NCI-H2029 treated with DMSO at 0.1 percent for 48 hours (cell line): ENCODE results near the gene BCLAF1.
"Not testable (repeated sequence)": the region's sequence is repeated elsewhere in the genome, so short reads cannot be mapped to it uniquely, and the experiment has no call there.

Source experiments
- DNase-seq: peaks from one replicate; lab custom pipeline; 2025; lab: John Stamatoyannopoulos, UW

Gene BCLAF1

DNA sequence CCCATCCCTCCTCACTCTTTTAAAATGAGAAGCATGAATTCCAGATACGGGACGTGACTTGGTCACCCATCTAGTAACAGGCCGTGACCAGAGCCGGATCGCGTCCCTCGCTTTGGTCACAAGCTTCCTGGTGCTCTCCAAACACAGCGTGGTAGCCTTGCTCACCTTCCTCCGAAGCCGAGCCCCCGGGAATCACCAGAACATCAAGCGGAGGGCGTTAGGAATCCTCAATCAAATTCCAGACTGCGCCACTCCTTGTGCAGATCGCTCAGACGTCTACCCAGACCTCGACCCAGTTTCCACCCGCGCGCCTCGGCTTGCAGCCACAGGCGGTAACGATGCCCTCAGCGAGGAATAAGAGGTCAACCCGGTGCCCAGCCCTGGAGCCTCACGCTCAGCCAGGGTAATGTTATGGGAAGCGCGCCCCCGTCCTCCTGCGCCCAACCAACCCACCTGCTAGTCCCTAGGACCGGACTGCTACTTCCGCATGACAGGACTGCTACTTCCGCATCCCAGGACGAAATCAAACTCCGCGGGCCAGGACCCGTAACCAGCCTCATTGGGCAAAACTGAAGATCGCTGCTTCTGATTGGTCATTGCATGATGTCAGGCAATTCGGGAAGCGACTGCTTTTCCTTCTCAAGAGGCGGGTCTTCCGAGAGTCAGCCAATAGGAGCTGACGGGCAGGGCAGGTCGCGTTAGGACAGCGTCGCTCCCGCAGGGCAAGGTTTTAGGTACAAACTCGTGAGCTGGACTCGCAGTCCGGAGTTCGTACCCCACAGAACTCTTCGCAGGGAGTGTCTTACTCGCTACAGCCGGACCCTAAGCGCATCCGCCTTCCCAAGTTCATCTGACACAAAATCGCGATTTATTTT lies 39.6 kb downstream of the BCLAF1 start, which contains the start of gene MTFR2:
Gene MTFR2 (minus strand): TSS at position 501 of the 875 bp plus-strand sequence. CDS start 1,212 bp downstream, outside the sequence.
- DNase-seq, result peak; percentile 70

DNA sequence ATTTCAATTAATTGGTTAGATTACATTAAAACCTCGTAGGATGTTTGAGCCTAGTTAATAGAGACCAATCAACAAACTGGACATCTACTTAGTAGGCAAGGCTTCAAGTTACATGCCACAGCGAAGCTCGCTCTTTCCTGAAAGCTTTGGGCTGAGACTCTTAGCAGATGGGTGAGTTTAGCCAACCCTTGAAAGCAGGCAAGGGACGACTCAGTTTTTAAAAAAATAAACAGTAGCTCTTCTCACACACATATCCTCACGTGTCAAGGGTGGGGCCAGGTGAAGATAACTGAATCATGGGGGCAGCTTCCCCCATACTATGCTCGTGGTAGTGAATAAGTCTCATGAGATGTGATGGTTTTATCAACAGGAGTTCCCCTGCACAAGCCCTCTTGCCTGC lies 40.3 kb downstream of the BCLAF1 start:
- no peak for DNase-seq

DNA sequence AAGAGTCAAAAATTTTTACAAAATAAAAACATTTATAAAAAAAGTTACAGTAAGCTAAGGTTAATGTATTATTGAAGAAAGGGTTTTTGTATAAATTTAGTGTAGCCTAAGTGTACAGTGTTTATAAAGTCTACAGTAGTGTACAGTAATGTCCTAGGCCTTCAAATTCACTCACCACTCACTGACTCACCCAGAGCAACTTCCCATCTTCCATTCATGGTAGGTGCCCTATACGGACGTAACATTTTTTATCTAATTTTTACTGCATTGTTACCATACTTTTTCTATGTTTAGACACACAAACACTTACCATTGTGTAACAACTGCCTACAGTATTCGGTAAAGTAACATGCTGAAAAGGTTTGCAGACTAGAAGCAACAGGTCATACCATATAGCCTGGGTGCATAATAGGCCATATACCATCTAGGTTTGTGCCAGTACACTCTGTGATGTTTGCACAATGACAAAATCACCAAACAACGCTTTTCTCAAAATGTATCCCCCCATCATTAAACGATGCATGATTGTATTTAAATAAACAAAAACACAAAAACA lies 45.5 kb downstream of the BCLAF1 start:
- no peak for DNase-seq

DNA sequence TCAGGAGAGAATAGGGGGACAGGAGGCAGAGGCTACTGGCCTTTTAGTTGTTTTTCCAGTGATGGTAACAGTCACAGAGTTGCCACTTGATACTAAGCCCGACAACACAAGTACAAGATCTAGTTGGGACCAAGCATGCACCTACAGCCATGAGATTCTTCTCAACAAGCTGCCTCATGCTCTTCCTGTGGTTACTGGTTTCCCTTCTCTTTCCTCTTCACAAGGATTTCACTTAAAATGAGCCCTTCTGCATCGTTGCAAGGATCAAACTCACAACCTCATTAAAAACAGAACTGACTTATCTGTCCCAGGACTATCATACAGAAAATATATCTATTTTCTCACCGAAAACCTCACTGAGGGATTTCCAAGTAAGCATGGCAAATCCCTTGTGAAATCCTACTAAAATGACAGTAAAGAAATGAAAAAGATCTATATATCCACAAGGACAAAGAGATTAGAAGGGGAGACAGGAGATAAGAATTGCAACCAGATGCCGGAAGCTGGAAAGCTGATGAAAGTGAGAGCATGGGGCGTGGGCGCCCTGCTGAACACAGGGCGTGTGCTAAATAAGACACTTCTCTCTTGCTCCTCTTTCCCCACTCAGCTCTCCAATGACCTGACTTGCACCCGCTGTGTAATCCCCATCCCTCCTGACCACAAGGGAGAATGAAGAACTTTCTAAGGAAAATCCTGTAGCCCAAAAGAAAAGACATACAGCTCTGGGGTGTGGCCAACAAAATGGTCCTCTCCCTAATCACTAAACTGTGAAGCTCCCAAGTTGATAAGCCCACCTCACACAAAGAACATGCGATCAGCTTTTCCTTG lies 53.0 kb downstream of the BCLAF1 start:
- no peak for DNase-seq

DNA sequence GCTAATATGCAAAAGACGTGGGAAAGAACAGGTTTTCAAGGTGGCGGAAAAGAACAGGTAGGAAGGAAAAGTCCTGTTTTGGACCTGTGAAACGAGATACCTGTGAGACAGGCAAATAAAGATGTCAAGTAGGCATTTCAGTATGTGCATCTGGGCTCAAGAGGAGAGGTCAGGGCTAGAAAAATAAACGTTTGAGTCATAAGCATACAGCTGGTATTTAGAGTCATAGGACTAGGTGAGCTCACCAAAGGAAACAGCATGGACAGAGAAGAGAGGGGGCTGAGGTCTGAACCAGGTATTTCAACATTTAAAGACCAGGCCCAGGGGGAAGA lies 54.4 kb downstream of the BCLAF1 start:
- peak; percentile 77 for DNase-seq

DNA sequence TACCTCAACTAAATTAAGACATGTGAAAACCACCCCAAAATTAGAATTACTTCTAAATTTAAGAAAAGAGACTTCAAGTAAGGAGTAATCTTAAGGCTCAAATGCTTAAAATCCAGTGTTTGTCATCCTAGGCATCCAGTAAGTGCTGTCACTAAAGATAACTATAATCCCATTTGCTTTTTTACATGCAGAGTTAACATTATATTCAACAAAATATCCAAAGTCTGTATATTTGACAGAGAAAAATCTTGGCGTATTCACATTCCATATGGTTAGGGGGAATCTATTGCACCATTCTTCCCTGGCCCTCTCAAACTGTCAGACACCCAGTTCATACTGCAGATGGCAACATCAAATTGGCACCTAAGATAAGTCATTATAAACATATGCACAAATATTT lies 56.9 kb downstream of the BCLAF1 start:
- DNase-seq, result no peak

DNA sequence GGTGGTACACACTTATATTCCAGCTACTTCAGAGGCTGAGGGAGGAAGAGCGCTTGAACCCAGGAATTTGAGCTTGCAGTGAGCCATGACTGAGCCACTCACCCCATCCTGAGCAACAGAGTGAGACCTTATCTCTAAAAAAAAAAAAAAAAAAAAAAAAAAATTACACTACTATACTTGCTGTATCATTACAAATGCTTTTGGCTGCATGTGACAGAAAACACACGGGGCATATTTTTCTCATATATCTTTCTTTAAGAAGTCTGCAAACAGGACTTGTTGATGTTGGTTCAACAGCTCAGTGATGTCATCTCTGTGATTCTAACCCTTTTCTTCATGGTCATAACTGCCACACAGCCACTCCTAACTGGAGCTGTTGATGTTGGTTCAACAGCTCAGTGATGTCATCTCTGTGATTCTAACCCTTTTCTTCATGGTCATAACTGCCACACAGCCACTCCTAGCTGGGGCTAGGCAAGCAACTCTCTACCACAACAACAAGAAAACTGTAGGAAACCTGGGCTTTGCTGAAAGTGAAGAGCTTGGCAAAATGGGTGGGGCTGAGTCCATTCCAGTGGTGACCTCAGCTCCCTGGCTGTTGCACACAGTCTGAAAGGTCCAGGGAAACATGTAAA lies 59.3 kb downstream of the BCLAF1 start:
- DNase-seq, result no peak

DNA sequence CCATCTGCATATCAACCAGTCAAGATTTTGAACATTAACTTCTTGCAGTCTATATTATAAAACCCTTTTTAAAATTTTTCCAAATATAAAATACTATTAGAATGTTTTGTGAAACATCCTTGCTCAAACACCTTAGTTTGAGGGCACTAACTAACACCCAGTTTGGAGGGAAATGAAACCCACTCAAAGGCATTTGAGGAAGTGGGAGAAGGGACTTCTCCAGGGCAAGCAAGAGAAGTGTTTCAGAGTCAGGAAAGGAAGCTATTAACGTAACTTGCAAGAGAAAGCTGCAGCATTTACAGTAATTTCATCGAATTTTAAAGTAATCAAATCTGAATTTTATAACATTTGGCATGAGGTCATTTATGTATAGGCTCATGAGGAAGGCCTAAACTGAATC lies 60.8 kb downstream of the BCLAF1 start:
- DNase-seq, result no peak

DNA sequence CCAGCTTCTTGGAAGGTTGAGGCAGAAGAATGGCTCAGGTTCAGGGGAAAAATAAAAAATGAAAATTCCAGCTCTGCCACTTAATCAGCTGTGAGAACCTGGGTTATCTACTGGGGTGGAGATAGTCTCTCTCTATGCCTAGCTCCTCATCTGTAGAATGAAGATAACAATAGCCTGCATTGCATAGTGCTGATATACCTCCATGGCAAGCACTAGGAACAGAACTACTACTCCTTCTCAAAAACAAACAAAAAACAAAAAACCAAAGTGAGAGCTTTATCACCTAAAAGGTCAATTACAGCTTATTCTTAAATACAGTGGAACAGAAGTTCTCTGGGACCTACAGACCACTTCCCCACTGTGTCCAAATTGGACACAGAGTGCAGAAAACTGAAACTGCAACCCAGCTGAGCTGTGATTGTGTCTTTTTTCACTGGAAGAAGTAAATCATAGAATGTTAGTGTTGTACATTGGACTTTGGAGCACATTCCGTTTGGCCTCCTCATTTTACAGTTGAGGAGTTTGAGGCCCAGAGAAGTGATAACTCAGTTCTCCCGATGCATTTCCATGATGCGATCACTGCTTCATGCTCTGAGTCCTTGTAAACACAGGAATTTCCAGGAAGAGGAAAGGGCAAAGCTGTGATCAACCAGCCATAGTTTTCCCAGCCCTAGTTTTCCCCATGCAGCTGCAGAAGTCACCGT lies 62.8 kb downstream of the BCLAF1 start:
- no peak for DNase-seq

DNA sequence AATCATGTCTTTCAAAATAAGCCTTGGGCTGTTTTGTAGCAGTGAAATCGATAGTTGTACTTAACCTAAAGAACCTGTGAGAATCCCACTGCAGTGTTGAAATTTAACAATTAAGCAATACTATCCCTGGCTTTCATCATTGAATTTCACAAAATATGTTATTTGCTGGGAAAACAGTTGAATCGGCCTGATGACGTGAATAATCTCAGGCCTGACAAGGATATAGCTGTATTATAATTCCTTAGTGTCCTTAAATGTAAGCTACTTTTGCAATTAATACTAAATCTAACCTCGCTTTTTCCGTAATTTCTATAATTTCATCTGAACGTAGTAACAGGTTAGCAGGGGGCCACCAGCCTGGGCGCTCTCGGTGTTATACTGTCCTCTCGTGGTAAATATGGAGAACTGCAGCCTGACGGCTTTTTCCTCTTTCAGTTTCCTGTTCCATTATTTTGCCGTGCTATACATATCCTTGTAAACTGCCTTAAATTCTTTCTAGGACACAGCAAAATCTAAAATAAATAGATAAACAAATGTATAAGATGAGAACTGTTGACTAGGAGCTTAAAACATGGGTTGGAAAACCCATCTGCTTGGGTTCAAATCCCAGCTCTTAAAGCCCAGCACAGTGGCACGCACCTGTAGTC lies 63.5 kb downstream of the BCLAF1 start:
- peak; percentile 15 for DNase-seq

DNA sequence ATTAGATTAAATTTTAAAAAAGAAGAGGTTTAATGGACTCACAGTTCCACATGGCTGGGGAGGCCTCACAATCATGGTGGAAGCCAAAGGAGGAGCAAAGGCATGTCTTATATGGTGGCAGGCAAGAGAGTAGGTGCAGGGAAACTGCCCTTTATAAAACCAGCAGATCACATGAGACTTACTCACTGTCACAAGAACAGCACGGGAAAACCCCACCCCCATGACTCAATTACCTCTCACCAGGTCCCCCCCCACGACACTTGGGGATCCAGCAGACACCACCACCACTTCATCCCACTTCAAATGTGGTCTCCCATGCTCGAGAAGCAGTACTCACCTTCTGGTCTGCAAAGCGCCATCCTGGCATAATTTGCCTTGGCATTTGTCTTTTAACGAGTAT lies 64.2 kb downstream of the BCLAF1 start:
- no peak for DNase-seq

DNA sequence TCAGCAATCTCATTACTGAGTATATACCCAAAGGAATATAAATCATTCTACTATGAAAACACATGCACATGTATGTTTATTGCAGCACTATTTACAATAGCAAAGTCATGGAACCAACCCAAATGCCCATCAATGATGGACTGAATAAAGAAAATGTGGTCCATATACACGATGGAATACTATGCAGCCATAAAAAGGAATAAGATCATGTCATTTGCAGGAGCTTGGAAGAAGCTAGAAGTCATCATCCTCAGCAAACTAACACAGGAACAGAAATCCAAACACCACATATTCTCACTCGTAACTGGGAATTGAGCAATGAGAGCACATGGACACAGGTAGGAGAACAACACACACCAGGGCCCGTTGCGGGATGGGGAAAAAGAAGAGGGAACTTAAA lies 64.7 kb downstream of the BCLAF1 start:
- not testable (repeated sequence) for DNase-seq

DNA sequence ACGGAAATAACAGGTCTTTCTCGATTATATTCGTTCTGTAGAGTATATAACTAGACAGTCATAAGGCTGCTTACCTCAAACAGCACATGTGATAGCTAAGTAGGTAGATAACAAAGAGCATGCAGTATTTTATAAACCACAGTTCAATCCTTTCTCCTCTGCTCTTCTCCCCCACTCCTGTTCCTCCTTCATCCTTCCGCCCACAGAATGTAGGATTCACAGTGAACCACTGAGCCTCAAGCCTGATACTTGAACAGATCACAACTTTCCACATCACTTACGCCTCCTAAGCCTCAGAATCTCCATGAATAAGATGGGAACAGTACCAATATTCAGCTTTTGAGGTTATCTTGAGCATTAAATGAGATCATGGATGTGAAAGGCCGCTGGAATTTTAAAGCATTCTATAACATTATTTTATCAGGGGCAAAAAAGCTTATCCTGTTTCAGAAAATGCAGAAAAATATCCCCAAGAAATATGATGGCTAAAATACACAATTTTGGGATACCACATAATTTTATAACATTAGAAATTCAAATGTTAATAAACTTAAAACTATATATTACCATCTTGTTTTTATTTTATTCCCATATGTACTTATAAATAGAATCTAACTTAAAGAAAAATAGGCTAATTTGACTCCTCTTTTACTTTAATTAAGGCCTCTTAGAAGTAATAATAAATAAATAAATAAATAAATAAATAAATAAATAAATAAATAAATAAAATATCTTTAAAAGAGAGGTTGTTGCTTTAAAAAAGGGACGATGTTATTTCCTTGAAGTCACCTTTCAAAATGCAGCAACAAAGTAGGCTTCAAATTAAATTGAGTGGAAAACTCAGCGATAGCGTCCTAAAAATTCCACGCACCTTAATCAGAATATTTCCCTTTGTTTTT lies 72.9 kb downstream of the BCLAF1 start:
- no peak for DNase-seq

DNA sequence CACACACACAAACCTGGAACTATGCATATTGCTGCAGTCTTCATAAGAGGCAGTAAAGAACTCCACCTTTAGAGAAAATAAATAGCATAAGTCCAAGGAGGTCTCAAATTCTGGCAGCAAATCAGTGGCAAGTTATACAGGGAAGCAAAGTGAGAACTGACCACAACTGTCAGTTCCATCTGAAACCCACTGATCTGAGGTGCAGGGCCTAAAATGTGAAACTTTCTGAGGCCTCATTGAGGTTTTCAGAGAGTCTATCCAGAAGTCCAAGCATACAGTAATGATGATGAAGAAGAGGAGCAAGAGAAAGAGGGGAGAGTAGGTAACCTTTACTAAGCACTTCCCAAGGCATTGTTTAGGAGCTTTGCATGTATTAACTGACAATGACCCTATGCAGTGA lies 75.8 kb downstream of the BCLAF1 start:
- DNase-seq, result no peak

DNA sequence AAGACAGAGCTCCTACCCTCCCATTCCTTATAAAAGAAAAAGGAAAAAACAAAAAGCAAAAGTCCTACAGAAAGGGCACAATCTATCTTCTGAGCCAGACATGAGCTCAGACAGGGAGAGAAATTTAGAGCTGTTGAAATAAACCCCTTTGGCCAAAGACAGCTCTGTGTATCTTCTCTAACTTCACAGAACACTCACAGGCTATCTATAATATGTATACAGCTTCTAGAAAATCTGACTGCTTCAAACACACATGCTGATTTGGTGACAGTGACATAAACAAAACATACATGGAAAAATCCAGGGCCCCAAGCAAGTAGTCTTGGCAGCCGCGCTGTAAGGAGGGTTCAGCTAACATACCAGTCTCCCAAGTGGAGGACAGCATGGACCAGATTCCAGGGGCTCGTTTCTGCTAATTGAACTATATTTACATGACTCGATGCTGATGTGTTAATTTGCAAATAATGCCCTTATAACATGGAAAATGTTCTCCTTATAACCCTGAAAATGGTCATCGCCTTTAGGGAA lies 76.6 kb downstream of the BCLAF1 start:
- DNase-seq, result no peak

DNA sequence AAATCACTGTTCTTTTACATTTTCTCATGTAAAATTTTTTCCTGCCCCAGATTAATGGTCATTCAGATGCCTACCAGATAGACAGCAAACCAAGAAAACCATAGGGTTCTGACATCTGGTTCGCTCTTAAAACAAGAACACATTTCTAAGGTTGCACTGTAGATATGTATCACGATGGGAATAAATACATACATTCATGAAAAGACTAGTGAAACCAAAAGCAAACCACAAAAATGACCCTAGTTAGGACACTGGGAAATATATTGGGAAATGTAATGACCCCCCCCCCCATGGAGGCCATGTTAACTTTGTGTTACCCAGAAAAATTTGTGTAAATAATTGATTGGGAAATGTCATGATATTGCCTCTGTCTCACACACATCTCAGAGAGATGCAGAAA lies 77.0 kb downstream of the BCLAF1 start:
- no peak for DNase-seq

DNA sequence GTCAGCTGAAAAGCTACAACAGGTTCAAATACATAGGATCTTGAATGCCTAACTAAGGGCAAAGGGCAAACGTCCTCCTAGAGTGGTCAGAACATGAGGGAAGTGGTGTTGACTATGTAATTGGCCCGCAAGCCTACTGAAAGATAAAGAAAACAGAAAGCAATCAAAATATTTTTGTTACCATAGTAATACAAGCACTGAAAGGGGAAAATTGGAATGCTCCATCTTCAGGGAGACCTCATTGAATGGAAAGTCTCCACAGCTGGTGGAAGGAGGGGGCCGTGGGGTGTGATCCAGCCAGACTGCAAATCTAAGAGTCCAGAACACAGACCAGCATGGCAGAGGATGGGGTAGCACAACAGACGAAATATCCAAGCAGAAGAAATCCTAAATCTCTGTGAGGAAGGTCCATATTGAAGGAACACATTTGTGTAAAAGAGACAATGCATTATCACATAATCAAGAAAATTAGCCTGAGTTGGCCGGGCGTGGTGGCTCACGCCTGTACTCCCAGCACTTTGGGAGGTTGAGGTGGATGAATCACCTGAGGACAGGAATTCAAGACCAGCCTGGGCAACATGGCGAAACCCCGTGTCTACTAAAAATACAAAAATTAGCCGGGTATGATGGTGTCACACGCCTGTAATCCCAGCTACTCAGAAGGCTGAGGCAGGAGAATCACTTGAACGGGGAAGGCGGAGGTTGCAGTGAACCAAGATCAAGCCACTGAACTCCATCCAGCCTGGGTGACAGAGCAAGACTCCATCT lies 79.1 kb downstream of the BCLAF1 start:
- DNase-seq, result no peak

DNA sequence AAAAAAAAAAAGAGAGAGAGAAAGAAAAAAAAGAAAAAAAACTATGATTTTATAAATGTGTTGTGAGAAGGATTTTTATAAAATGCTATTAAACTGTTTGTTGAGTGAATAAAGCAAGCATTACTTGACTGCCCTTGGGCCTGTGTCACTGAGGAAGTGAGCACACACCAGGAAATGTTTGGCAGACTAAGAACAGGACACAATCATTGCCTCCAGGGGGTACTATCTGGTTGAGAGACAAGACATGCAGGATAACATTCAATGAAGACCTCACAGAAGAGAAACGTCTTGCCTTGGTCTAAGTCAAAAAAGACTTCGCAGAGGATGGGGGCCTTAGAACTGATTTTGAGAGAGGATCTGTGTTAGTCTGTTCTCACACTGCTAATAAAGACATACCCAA lies 80.2 kb downstream of the BCLAF1 start:
- DNase-seq, result no peak

DNA sequence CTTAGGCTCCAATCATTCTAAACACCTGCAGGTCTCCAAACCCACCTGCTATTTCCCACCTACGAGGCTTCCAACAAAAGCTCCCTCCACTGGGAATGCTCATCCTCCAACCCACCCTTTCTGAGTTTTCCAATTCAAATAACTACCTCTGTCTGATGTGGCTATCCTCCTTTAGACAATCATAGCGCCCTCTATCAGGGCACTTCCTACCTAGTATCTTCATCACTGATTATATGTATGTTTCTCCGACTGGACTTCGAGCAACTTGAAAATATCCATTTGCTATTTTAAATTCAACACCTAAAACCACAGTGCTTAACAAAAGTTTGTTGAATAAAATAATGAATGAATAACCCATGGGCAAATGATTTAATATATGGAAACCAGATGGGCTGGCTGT lies 80.9 kb downstream of the BCLAF1 start:
- no peak for DNase-seq
